OCI-LY1 (cell line): Measurements from ENCODE around the gene ILRUN.

ENCODE experiments used
- EZH2 ChIP-seq: fragments of 200-600 bp; sonication (generic), shearing (Covaris generic); IDR thresholded peaks from 2 replicates; pipeline ENCODE4 v1.8.0; 2017; ENCODE audit warnings: borderline replicate concordance, mixed run types, mild to moderate bottlenecking, antibody characterized with exemption, low read length, moderate library complexity, mixed read lengths
- TF ChIP-seq, protein P1 (sequence below): fragments of 200-600 bp; sonication (generic), shearing (Covaris generic); IDR thresholded peaks from 2 replicates; pipeline ENCODE4 v1.5.1; 2017; ENCODE audit warnings: mild to moderate bottlenecking, antibody characterized with exemption, low read length, moderate library complexity, mixed read lengths

DNA sequence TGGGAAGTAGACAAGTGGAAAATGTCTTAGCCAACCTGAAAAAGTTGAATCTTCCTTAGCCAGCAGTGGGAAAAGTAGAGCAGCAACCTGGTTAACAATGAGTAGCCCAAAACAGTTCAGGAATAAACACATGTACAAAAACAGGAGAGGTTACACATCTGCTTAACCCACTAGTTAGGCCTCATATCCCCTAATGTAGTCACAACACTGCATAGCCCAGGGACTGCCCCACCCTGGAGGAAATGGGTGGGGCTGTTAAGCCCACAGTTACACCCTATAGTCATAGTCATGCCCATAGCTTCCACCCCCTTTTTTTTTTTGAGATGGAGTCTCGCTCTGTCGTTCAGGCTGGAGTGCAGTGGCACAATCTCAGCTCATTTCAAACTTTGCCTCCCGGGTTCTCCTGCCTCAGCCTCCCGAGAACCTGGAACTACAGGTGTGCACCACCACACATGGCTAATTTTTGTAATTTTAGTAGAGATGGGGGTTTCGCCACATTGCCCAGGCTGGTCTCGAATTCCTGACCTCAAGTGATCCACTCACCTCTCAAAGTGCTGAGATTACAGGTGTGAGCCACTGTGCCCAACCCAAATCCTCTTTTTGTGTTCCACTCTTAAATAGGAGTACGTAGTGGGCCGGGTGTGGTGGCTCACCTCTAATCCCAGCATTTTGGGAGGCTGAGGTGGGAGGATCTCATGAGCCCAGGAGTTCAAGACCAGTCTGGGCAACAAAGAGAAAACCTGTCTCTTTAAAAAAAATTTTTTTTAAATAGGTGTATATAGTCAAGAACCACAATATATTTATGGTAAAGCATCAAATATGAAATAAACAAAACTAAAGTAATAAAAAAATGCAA lies 24.5 kb downstream of the ILRUN start:
- TF ChIP-seq, protein P1, sequence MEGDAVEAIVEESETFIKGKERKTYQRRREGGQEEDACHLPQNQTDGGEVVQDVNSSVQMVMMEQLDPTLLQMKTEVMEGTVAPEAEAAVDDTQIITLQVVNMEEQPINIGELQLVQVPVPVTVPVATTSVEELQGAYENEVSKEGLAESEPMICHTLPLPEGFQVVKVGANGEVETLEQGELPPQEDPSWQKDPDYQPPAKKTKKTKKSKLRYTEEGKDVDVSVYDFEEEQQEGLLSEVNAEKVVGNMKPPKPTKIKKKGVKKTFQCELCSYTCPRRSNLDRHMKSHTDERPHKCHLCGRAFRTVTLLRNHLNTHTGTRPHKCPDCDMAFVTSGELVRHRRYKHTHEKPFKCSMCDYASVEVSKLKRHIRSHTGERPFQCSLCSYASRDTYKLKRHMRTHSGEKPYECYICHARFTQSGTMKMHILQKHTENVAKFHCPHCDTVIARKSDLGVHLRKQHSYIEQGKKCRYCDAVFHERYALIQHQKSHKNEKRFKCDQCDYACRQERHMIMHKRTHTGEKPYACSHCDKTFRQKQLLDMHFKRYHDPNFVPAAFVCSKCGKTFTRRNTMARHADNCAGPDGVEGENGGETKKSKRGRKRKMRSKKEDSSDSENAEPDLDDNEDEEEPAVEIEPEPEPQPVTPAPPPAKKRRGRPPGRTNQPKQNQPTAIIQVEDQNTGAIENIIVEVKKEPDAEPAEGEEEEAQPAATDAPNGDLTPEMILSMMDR: no peak
- TF ChIP-seq EZH2: no peak
